Embryonic facial prominence (tissue), 1 donor: ENCODE measurements around the gene HIGD2A.
"Not testable (repeated sequence)": the region's sequence is repeated elsewhere in the genome, so short reads cannot be mapped to it uniquely, and the experiment has no call there.

Experiments used
- DNase-seq: peaks from one replicate; pipeline ENCODE4 v3.0.0-alpha.2; 2016; ENCODE audit errors: extremely low spot score

The HIGD2A gene

GRCh38 chr5:176394881-176395675 lies 6.5 kb downstream of the HIGD2A start:
- no peak for DNase-seq

- no peak for DNase-seq
These were observed 7.8 kb downstream of the HIGD2A start for GRCh38 chr5:176396330-176396729.

GRCh38 chr5:176397736-176398420 lies 9.3 kb downstream of the HIGD2A start:
- DNase-seq, result no peak

- no peak for DNase-seq
These were observed 12.0 kb downstream of the HIGD2A start for GRCh38 chr5:176400382-176401156.

GRCh38 chr5:176401281-176402205 lies 13.0 kb downstream of the HIGD2A start:
- DNase-seq, result no peak

GRCh38 chr5:176405656-176406435 lies 17.3 kb downstream of the HIGD2A start:
- no peak for DNase-seq

- no peak for DNase-seq
These were observed 18.0 kb downstream of the HIGD2A start for GRCh38 chr5:176406436-176407052.

GRCh38 chr5:176407456-176408251 lies 19.1 kb downstream of the HIGD2A start:
- DNase-seq, result no peak

- DNase-seq, result not testable (repeated sequence)
These were observed 19.7 kb downstream of the HIGD2A start for GRCh38 chr5:176408252-176408573.

- DNase-seq, result no peak
These were observed 20.0 kb downstream of the HIGD2A start for GRCh38 chr5:176408590-176408989.

GRCh38 chr5:176409765-176410164 lies 21.2 kb downstream of the HIGD2A start:
- DNase-seq, result no peak

GRCh38 chr5:176410486-176411180 lies 22.1 kb downstream of the HIGD2A start:
- no peak for DNase-seq

GRCh38 chr5:176412517-176413254 lies 24.1 kb downstream of the HIGD2A start:
- no peak for DNase-seq

- no peak for DNase-seq
These were observed 24.7 kb downstream of the HIGD2A start for GRCh38 chr5:176413255-176413565.

- no peak for DNase-seq
These were observed 25.2 kb downstream of the HIGD2A start for GRCh38 chr5:176413709-176414191.

GRCh38 chr5:176414704-176415103 lies 26.2 kb downstream of the HIGD2A start:
- DNase-seq, result no peak

GRCh38 chr5:176415240-176415951 lies 26.8 kb downstream of the HIGD2A start:
- DNase-seq, result no peak
